B cell (primary cell): ENCODE data around the gene EFNA5.

ENCODE experiments used
- EZH2 ChIP-seq: IDR thresholded peaks from 2 replicates; pipeline ENCODE4 v1.6.1; 2012; ENCODE audit warnings: borderline replicate concordance, low read depth, mild to moderate bottlenecking, moderate library complexity, low read length; ENCODE audit not compliant: insufficient read depth, poor library complexity, severe bottlenecking
- TF ChIP-seq, protein P1 (sequence below): fragments of 200-600 bp; IDR thresholded peaks from one replicate; pipeline ENCODE4 v1.8.0; 2022; ENCODE audit warnings: antibody characterized with exemption, mild to moderate bottlenecking

DNA sequence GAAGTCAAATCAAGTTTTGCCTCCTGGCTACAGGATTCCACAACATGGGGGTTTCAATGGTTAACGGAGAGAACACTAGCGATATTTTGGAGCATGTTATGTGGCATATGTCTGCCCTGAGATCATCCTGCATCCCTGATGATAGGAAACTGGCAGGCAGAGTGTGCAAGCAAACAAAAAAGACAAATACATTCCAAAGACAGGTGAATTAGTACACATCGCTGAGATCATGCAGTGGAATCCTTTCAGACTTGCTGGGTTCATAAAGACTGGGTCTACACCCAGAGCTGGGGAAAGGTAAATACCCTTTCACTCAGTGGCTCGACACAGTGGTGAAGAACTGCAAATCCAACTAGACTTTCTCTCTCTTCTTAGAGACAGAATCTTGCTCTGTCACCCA, 286.5 kb downstream of the EFNA5 start:
- TF ChIP-seq, protein P1, sequence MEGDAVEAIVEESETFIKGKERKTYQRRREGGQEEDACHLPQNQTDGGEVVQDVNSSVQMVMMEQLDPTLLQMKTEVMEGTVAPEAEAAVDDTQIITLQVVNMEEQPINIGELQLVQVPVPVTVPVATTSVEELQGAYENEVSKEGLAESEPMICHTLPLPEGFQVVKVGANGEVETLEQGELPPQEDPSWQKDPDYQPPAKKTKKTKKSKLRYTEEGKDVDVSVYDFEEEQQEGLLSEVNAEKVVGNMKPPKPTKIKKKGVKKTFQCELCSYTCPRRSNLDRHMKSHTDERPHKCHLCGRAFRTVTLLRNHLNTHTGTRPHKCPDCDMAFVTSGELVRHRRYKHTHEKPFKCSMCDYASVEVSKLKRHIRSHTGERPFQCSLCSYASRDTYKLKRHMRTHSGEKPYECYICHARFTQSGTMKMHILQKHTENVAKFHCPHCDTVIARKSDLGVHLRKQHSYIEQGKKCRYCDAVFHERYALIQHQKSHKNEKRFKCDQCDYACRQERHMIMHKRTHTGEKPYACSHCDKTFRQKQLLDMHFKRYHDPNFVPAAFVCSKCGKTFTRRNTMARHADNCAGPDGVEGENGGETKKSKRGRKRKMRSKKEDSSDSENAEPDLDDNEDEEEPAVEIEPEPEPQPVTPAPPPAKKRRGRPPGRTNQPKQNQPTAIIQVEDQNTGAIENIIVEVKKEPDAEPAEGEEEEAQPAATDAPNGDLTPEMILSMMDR: no peak
- TF ChIP-seq EZH2: no peak
